NCI-H2107 (cell line): ENCODE measurements around the gene FYCO1.

Experiments
- DNase-seq: peaks from one replicate; lab custom pipeline; 2025; lab: John Stamatoyannopoulos, UW

Gene FYCO1

GRCh38 chr3:45885979-45886705 is 109.5 kb downstream of the FYCO1 start, which contains the start of gene CCR9:
CCR9 (plus strand) TSS chr3:45886543; CDS start chr3:45894934, 8,391 bp downstream.
- no peak for DNase-seq

- DNase-seq, result no peak
Observed at GRCh38 chr3:45884368-45885201, 111.0 kb downstream of the FYCO1 start.

DNA sequence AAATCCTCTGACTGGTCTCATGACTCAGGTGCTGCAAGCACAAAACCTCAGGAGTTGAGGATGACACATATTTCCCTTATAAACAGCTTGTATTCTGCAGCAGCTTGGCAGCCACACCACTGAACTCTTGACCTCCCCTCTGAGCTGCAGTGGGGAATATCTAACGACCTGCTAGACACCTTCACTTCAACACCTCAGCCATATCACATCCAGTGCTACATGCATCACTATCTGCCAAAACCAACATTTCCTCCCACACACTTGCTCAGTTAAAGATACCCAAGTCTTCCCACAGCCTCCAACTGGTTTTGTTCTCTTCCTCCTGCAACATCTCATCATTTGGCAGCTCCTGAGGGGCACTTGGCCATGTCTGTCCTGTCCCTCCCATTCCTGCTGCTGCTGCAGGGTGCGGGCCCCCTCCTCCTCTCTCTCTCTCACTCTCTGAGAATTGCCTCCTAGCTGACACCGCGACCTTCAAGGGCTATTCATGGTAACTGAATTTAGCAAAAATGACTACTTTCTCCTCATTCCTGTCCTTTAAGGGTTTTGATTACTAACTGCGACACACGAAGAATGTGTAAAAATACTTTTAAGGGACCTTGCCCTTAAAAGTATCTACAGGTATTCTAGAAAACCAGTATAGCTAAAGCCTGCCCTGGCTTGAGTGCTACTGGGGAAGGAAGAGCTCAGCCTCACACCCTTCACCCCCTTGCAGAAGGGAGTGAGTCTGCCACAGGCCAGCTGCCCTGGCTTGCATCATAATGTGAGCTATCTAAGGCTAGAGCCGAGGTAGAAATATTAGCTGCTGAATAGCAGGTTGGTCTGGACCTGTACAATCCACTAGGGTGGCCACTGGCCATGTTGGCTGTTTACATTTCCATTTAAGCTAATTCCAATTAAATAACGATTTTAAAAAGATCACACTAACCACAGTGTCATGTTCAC is 114.3 kb downstream of the FYCO1 start:
- no peak for DNase-seq

GRCh38 chr3:45880725-45881077 is 114.9 kb downstream of the FYCO1 start:
- DNase-seq, result no peak

DNA sequence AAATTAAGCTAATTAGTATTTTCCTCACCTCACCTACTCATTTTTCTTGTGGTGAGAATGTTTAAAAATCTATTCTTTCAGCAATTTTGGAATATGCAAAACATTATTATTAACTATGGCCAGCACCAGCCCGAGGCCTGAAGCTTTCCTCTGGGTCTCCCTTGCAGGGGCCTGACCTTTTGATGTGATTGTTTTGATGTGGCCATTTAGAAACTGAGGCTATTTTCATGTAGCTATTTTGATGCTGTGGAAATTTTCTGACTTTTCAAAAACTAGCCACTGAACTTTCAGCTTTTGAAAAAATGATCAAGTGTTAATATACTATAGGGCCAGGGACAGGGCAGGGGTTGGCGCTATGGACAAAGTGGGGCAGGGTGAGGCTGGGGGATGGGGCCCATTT is 117.5 kb downstream of the FYCO1 start:
- DNase-seq, result no peak

DNA sequence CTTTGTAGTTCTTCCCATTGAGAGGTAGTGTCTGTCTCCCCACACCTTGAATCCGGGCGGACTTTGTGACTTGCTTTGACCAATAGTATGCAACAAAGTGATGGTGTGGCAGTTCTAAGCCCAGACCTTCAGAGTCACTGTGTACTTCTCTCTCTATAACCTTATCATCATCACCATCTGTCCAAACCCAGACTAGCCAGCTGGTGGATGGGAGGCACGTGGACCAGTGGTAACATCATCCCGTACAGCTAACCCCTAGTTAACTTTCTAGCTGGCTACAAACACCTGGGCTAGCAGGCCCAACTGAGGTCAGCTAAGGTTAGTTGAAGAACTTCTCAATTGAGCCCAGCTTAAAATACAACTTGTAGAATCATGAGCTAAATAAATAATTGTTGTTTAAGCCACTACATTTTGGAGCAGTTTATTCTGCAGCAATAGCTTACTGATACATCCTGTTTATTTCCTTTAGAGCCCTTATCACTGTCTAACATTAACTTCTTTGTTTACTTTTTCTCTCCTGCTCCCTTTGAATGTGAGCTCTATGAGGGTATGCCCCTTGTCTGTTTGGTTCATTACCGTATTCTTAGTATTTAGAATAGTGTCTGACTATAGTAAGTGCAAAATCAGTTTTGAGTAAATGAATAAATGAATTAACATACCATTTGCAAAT is 120.8 kb downstream of the FYCO1 start:
- no peak for DNase-seq

DNA sequence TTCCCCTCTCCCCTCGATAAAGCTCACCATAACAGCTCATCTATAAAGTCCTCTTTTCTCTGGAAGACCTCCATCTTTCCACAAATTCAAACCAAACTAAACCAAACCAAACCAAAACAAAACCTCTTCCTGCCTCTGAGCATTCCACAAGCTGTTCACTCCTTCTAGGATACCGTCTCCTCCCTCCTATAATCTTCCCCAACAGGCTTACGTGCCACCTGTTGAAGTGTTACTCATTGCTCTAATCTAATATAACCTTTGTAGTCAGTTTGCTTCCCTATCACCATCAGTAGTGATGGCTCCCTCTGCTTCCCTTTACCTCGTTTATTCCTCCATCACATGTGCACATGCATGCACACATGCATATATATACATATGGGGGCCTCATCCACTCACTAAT is 122.0 kb downstream of the FYCO1 start:
- no peak for DNase-seq

GRCh38 chr3:45873036-45873435 is 122.6 kb downstream of the FYCO1 start:
- DNase-seq, result no peak

DNA sequence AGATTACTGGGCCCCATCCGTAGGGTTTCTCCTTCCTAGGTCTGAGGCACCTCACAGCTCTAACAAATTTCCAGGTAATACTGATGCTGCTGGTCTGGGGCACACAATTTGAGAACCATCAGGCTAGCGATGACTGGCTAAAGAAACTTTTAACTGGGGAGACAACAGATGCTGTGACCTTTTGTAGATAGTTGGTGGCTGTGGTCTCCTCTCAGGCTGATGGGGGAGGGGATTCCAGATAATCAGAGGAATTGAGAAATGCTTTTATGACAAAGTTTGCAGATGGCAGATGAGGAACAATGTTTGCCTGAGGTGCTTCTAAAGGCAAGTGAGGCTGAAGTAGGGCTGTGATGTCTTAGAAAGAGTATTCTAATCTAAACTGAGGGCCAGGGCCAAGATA is 123.1 kb downstream of the FYCO1 start:
- no peak for DNase-seq

DNA sequence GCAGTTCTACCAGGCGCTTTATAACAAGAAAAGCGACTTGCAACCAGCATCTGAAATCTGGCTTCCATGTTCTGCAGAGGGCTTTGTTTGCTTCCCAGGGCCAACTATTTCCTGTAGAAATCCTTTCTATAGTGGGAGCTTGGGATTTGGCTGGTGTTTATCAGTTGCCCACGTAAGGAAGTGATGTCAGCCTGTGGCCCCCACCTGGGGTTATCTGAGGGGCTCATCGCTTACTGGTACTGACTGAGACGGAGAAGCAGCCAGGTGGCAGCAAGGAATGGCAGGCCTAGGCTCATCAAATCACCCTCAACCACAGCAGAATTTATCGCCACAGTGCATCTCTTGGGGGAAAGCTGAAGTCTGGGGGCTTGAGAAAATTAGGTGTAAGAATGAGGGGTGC is 123.8 kb downstream of the FYCO1 start:
- no peak for DNase-seq

DNA sequence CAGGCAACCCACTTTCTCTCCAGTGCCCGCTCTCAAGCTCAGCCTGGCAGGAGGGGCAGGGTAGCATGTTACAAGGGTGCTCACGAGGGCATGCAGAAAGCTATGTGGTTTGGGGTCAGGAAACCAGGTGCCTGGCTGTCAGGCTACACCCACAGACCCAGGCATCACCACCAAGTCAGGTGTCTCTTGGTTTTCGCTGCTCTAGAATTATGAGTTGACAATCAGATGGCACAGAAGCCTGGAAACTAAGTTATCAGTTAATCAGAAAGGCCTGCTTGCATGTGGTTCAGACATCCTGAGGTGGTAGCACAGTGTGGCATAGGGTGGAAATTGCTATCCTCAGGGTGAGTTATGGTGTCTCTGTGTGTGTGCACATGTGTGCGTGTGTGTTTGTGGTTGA is 125.5 kb downstream of the FYCO1 start:
- no peak for DNase-seq

- DNase-seq, result no peak
Observed at GRCh38 chr3:45869638-45870037, 126.0 kb downstream of the FYCO1 start.

DNA sequence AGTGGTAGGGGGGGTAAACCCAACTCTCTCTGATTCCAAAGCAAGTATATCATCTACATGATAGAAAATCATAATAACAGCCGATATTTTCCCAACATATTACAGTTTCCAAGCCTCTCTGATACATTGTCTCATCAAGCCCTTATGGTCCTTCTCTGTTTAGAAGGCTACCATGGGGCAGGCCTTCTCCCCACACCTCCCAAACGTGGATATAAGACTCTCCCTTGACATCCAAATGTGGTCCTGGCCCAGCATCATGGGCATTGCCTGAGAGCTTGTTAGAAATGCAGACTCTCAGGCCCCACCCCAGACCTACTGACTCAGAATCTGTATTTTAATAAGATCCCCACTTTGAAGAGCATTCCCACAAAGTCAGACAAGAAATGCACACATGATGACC is 127.0 kb downstream of the FYCO1 start:
- no peak for DNase-seq

DNA sequence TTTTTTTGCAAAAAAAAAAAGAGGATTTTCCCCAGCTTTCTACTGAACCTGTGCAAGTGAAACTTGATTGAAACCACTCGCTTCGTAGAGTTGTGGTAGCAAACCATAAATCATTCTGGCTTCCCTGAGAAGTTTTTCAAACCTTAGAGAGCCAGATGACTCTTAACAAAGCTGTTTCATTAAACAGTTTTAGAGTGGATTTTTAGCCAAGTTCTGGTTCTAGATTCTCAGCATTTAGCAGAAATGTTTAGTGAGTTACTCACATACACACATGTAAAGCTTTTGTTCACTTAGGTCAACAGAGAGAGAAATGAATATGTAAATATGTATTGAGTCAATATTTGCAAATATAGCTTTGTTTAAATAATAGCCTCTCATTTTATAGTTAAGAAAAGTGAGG is 127.4 kb downstream of the FYCO1 start:
- DNase-seq, result no peak
